GM18505 (cell line): ENCODE data around the gene PDE8B.

Experiments
- ATAC-seq: cut with Tn5 transposase; IDR thresholded peaks from one replicate; pipeline ENCODE4 v1.9.1; 2021; ENCODE audit not compliant: unreplicated experiment
- POLR2A ChIP-seq: IDR thresholded peaks from 4 replicates; pipeline ENCODE4 v1.6.1; 2011; ENCODE audit warnings: borderline replicate concordance; ENCODE audit not compliant: insufficient read depth, insufficient read length; ENCODE audit errors: extremely low read depth

PDE8B gene, protein sequence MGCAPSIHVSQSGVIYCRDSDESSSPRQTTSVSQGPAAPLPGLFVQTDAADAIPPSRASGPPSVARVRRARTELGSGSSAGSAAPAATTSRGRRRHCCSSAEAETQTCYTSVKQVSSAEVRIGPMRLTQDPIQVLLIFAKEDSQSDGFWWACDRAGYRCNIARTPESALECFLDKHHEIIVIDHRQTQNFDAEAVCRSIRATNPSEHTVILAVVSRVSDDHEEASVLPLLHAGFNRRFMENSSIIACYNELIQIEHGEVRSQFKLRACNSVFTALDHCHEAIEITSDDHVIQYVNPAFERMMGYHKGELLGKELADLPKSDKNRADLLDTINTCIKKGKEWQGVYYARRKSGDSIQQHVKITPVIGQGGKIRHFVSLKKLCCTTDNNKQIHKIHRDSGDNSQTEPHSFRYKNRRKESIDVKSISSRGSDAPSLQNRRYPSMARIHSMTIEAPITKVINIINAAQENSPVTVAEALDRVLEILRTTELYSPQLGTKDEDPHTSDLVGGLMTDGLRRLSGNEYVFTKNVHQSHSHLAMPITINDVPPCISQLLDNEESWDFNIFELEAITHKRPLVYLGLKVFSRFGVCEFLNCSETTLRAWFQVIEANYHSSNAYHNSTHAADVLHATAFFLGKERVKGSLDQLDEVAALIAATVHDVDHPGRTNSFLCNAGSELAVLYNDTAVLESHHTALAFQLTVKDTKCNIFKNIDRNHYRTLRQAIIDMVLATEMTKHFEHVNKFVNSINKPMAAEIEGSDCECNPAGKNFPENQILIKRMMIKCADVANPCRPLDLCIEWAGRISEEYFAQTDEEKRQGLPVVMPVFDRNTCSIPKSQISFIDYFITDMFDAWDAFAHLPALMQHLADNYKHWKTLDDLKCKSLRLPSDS

DNA sequence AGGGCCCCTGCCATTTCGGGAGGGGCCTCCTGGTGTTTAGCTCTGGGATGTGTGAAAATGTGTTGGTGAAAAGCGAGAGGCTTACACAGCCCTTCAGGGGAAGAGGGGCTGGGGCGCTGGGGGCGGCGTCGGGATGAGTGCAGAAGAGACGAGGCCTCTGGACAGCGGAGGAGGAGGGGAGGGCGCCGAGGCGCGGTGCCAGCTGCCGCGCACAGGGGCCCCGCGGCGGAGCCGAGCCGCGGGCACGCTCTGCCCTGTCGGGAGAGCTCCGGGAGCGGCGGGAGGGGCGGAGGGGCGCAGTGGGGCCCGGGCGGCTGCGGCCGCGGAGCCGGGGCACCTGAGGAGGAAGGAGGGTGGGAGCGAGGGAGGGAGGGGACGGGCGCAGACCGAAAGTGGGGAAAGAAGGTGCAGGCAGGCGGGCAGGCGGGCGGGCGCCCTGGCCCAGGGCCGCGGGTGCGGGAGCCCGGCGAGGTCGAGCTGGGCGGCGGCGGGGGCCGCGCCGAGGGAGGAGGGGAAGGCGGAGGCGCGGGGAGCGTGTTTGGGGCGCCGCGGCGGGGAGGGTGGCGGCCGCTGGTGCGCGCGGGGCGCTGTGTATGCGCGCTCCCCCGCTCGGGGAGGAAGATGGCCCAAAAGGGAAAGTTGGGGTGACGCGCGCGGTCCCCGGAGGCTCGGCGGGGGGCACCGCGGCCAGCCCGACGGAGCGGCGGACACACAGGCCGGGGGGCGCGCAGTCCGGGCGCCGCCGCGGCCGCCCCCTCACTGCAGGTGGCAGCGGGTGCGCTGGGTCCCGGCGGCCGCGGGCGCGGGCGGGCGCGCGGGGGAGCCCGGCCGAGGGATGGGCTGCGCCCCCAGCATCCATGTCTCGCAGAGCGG lies at the start of gene PDE8B:
Gene PDE8B, plus strand, starts transcription at position 590 of the 873 bp plus-strand sequence. Its CDS starts 246 bp downstream, at position 836.
- TF ChIP-seq POLR2A = no peak
- no peak for ATAC-seq

DNA sequence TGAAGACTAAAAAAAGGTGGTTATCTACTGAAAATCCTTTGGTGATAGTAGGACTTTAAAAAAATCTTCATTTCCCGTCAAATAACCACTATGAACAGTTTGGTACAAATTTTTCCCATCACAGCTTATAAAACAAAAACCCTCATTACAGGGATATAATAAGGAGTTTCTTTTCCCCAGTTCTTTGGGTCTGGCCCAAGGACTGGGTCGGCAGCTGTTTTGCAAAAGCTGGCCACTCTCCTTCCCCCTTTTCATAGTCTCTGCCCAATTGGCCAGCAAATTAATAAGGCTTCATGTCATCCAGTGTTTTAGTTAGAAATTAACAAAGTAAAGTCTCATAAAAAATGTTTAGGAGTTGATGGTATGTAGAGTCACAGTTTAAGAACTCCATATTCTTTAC lies 47.0 kb upstream of the PDE8B start:
- TF ChIP-seq POLR2A = no peak
- no peak for ATAC-seq

DNA sequence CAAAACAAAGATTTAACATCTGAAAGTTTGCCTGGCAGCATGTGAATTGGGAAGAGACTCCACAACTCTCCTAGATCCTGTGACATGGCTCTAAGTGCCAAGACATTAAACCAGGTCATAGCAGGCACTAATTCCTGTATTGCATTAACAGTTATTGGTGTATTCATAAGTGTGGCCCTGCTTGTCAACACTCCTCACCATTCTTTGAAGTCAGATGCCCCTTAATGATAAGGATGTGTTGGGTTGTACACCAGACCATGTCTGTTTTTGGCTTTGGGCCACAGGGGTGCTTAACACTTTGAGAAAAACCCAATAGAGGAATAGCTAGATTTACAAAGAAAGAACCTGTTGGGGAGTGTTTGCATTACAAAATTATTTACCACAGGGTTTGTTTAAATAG lies 43.4 kb upstream of the PDE8B start:
- TF ChIP-seq POLR2A = no peak
- ATAC-seq = no peak

DNA sequence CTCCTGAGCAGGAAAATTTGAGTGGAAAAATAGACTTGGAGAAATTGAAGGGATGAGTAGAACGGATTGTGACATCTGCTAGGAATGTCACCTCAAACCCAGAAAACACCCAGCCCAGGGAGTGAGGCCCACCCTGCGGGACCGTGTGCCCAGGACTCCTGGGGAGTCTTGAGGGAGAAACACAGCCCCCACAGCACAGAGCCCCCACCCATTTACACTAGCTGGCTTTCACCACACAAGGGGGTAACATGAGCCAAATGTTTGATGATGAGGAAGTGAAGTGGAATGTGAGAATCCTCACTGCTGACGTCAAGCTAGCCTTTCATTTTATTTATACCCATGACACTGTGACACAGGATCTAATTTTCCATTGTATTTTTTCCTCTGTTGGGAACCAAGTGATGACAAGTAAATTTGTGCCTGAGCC lies 42.8 kb upstream of the PDE8B start:
- no peak for ATAC-seq
- TF ChIP-seq POLR2A = no peak

DNA sequence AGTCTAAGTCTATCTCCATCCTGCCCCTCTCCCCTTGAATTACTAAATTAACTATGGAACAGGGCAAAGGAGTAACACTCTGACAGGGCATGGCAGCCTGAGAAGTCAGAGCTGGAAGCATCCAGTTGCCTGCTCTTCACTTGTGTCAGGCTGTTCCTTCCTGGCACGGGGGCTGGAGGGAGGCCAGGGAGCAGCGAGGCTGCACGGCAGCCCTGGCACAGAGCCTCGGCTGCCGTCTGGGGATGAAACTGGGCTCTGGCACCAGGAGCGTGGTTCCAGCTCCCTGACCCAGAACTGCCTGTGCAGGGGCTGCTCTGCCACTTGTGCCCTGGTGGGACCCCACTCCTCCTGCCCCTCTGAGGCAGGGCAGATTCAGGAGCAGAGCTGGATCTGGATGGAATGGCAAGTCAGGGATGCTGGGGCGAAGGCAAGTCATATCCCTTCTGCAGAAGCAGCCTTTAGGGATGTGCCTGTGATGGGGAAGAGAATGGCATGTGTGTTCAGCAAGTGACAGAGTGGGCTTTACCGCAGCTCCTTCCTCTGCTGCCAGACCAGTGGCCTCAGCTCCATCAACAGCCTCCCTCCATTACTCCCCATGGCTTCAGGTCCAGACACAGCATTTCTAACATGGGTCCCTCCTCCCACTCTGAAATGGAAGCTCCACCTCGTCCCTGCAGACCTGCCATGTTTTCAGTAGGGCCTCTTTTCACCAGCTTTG lies 42.2 kb upstream of the PDE8B start:
- no peak for TF ChIP-seq POLR2A
- ATAC-seq = no peak

DNA sequence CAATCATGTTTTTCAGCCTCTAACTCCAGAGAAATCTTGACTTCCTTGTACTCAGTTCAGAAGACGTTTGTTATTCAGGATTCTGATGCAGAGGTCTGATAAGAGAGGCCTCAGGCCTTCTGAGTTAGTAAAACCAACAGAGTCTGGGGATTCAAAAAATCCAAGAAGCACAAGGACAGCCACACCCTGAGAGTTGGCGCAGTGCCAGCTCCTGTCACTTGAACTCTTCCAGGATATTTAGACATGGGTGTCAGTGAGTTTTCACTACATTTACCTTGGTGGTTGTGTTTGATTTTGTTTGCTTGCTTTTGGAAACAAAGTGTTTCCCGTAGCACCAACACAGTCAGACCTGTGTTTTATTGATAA lies 41.6 kb upstream of the PDE8B start:
- no peak for TF ChIP-seq POLR2A
- no peak for ATAC-seq

DNA sequence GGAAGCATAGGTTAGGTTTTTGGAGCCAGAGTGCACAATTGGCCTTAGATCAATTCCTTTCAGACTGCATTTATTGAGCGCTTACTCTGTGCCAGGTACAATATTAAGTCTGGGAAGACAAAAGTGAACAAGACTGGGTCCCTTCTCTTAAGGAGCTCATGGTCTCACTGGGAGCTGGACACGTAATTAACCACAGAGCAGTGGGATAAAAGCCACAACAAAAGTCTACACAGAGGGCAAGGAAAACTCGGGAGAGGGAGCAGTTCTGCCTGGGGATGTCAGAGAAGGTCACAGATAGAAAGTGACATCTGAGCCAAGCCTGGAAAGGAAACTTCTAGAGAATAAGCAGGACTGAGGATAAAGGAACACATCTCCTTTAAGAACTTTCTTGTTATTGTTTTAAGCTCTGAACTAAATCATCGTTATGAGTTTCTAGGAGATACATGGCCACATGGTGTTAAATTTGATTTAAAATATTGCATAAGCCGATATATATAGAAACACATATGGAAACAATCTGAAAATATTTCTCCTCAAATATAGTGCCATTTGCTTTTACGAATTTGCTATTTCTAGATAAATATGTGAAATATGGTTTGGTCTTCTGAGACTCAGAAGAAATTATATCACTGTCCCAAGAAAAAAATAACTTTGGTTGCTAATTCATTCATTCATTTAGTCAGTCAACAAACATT lies 40.1 kb upstream of the PDE8B start:
- TF ChIP-seq POLR2A = no peak
- ATAC-seq = no peak

DNA sequence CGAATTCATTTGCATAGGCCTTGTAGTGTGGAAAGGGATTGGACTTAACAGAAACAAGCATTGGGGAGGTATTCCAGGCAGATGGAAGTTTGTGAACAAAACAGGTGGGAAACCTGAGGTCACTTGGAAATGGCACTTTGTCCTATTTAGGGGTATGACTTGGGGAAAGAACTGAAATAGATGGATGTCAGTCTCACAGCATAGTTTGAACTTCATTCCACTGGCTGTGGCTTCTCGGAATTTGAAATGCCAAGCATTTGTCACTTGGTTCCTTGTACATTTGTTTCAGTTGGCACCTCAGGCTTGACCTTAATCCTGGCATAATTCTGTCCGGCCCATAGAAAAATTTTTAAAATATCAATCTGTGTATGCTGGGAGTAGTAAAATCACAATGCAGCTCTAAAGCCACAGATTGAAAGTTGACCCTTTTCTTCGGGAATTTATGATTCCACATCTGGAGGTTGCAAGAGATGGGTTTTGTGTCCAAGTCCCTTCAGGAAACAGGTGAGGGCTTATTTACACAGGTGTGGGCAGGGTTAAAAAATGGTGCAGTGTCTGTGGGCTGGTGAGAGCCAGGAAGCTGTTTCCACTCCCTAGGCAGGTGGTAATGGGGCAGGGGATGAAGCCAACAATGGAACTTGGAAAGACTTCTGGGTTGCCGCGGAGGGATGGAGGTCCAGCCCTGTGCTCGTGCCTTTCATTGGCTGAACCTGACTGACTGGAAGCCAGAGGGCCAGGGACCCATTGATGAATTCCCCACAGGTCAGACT lies 39.2 kb upstream of the PDE8B start:
- no peak for TF ChIP-seq POLR2A
- no peak for ATAC-seq

DNA sequence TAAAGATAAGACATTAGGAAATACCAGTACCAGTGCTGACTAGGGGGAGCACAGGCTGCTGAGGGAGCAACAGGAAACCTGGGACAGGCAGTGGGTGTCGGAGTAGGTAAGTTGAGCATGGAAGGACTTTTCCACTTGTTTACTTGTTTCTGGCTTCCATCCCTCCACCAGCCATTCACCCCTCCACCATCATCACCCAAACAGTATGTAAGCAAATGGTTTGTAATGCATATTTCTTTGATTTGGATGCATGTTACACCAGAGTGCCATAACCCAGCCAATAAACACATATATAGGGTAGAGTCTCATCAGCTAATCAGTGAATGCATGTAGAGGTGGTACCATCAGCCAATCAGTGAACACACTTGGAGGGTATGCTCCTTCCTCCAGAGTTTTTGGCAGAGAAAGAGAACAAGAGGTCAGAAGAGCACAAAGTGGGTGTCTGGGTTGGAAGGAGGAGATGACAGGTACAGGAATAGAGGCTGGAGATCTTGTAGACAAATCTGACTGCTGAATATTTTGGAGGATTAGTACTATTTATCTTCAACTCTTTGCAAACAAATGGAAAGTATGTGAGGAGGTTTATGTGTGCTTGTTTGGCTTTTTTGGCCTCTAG lies 37.7 kb upstream of the PDE8B start:
- no peak for ATAC-seq
- no peak for TF ChIP-seq POLR2A

DNA sequence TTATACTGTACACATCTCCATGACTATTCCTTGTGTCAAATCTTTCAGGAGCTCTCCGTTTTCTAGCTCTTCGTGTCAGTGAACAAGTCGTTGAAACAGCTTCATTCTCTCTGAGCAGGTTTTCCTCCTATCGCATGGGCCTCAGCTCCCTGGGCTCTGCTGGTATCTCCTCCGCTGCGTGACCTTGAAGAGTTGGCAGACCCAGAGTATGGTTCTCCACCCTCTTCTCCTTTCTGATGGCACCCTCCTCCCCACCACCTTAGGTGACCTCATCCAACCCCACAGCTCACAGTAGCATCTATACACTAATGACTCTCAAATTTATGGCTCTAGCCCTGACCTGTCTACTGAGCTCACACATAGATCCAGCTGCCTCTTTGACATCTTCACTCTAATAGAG lies 36.0 kb upstream of the PDE8B start:
- no peak for TF ChIP-seq POLR2A
- no peak for ATAC-seq

DNA sequence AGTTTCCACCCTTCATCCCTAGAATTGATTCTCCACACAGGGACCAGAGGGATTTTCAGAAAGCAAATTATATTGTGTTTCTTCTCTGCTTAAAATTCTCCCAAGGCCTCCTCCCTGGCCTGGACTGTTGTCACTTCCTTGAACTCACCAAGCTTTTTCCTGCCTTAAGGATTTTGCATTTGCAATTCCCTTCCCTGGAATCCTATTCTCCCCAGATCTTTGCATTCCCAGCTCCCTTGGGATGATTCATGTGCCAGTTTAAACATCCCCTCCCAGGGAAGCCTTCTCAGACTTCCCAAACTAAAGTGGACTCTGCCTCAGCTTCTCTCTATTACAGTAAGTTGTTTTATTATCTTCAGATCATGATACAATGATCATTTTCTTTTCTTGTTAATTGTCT lies 35.2 kb upstream of the PDE8B start:
- no peak for ATAC-seq
- TF ChIP-seq POLR2A = no peak

DNA sequence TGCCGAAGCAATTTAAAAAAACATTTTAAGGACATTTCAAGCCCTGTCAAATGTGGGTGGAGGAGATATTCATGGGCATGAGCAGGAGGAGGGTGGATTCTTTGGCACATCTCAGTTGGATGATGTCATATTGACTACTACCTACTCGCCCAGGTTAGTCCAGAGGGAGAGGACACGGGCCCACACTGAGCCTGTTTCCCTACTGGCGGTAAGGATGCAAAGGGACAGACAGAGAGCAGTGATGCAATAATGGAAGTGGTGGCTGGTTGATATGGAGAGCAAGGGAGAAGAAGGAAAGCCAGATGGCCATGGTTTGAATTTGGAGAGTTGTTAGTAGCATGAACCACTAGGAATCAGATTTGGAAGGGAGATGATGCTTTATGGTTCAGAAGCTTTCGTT lies 34.1 kb upstream of the PDE8B start:
- no peak for ATAC-seq
- TF ChIP-seq POLR2A = no peak

DNA sequence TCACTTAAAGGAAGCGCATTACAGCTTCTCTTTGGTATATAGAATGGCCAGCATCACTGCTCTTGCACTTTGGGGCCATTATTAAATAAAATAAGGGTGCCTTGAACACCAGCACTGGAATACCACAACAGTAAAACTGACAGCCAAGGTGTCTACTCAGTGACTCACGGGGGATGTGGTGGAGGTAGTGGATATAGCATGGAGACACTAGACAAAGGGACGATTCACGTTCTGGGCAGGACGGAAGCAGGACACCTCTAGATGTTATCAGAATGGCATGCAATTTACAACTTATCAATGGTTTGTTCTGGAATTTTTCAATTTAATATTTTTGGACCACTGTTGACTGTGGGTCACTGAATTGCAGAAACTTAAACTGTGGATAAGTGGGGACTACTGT lies 32.9 kb upstream of the PDE8B start:
- TF ChIP-seq POLR2A = no peak
- ATAC-seq = no peak
